ENCODE data around the gene CTXN1. TPM values are rescaled to one million over a fixed set of nuclear protein-coding genes. Genes with fewer than 3 reads are reported as not detected.

Gene CTXN1
- total and polyA plus RNA-seq, 12 donors = 1.3 to 17.9 (median 10.6) TPM; not detected in 1

DNA sequence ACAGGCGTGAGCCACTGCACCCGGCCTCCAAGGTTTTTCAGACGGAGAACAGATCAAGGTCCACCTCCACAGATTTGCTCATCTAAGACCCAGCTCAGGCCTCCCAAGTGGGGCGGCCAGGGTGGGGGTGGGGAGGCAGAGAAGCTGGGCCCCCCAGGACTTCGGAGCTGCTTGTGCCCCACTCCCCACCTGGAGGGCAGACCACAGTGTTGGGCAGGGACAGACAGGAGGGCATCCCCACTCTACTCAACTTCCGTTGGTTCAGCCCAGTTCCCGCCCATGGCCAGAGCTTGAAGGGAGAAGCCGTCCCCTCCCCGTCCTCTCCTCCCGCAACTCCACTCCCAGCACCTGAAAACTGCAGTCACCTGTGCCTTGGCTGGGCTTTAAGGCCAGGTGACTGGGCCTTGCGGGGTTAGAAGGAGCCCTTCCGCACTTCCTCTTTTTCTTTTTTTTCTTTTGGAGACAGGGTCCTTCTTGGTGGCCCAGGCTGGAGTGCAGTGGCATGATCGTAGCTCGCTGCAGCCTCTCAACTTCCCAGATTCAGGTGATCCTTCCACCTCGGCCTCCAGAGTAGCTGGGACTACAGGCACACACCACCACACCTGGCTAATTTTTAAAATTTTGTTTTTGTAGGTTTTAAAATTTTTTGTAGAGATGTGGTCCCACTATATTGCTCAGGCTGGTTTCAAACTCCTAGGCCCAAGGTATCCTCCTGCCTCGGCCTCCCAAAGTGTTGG lies 38.4 kb downstream of the CTXN1 start:
- no peaks in the 10 kb centered on the region for H3K36me3 ChIP-seq (replicated peaks in 1 of 2)
- no peaks in the 10 kb centered on the region for H3K27me3 ChIP-seq
- H3K27ac ChIP-seq = no peak overlapping the region
- no peak overlapping the region for H3K4me3 ChIP-seq
- peaks cover 0 to 4% of the 10 kb centered on the region in 2 donors for H3K4me1 ChIP-seq (replicated peaks in 1 of 2)
- WGBS, 4 donors = 71 to 80% (median 78%) methylated on average over 15 to 16 of the region's 16 CpGs
- TF ChIP-seq, protein P1, sequence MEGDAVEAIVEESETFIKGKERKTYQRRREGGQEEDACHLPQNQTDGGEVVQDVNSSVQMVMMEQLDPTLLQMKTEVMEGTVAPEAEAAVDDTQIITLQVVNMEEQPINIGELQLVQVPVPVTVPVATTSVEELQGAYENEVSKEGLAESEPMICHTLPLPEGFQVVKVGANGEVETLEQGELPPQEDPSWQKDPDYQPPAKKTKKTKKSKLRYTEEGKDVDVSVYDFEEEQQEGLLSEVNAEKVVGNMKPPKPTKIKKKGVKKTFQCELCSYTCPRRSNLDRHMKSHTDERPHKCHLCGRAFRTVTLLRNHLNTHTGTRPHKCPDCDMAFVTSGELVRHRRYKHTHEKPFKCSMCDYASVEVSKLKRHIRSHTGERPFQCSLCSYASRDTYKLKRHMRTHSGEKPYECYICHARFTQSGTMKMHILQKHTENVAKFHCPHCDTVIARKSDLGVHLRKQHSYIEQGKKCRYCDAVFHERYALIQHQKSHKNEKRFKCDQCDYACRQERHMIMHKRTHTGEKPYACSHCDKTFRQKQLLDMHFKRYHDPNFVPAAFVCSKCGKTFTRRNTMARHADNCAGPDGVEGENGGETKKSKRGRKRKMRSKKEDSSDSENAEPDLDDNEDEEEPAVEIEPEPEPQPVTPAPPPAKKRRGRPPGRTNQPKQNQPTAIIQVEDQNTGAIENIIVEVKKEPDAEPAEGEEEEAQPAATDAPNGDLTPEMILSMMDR (IDR thresholded peaks at IDR 0.05) = no peak
- no peak for TF ChIP-seq POLR2A (IDR thresholded peaks at IDR 0.05)
- no peaks in the 10 kb centered on the region for H3K9me3 ChIP-seq (replicated peaks in 1 of 3)
- no peak for DNase-seq
- intact Hi-C loops (cut with DNase I) = no loop called here

DNA sequence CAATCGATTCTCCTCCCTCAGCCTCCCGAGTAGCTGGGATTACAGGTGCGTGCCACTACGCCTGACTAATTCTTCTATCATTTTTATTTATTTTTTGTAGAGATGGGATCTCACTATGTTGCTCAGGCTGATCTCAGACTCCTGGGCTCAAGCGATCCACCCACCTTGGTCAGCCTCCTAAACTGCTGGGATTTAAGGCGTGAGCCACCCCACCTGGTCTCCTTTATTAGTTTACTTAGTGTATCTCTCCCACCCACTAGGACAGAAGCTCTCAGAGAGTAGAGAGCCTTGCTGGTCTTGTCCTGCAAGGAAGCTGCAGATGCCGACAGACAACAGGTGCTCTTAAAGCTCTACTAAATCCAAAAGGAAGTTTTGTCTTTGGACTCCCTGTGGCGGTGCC lies 40.1 kb downstream of the CTXN1 start:
- H3K27me3 ChIP-seq = no peaks in the 10 kb centered on the region
- intact Hi-C loops (cut with DNase I) = no loop called here
- 81 to 93% (median 90%) methylated on average over 8 of the region's 8 CpGs for WGBS, 4 donors
- no peak overlapping the region for H3K27ac ChIP-seq
- H3K4me1 ChIP-seq (replicated peaks in 1 of 2) = peaks cover 0 to 4% of the 10 kb centered on the region in 2 donors
- no peaks in the 10 kb centered on the region for H3K36me3 ChIP-seq (replicated peaks in 1 of 2)
- TF ChIP-seq POLR2A (IDR thresholded peaks at IDR 0.05) = no peak
- TF ChIP-seq, protein P1 (IDR thresholded peaks at IDR 0.05) = no peak
- DNase-seq = no peak
- no peaks in the 10 kb centered on the region for H3K9me3 ChIP-seq (replicated peaks in 1 of 3)
- no peak overlapping the region for H3K4me3 ChIP-seq

DNA sequence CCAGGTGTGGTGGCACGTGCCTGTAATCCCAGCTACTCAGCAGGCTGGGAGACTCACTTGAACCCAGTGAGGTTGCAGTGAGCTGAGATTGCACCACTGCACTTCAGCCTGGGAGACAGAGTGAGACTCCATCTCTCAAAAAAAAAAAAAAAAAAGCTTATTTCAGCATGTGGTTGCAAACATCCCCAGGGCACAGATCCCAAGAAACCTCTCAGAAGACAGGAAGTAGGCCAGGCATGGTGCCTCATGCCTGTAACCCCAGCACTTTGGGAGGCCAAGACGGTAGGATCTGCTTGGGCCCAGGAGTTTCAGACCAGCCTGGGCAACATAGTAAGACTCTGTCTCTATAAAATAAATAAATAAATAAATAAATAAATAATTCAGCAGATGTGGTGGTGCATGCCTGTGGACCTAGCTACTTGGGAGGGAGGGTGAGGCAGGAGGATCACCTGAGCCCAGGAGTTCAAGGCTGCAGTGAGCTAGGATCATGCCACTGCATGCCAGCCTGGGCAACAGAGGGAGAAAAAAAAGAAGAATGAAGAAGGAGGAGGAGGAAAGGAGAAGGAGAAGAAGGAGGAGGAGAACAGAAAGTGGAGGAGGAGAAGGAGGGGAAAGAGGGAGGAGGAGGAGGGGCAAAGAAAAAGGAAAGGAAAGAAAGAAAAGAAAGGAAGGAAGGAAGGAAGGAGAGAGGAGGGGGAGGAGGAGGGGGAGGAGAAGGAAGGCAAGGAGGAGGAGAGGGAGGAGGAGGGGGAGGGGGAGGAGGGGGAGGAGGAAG lies 42.0 kb downstream of the CTXN1 start:
- Histone ChIP-seq H3K27ac (no peak overlapping the region), H3K36me3 (replicated peaks in 1 of 2) (no peaks in the 10 kb centered on the region), H3K4me3 (no peak overlapping the region), H3K4me1 (replicated peaks in 1 of 2) (peaks cover 0 to 4% of the 10 kb centered on the region in 2 donors), H3K27me3 (no peaks in the 10 kb centered on the region), H3K9me3 (replicated peaks in 1 of 3) (no peaks in the 10 kb centered on the region)
- no peak for DNase-seq
- 75 to 95% (median 83%) methylated on average over 2 of the region's 2 CpGs for WGBS, 4 donors
- TF ChIP-seq POLR2A (IDR thresholded peaks at IDR 0.05) = no peak
- TF ChIP-seq, protein P1 (IDR thresholded peaks at IDR 0.05) = no peak
- intact Hi-C loops (cut with DNase I) = no loop called here

DNA sequence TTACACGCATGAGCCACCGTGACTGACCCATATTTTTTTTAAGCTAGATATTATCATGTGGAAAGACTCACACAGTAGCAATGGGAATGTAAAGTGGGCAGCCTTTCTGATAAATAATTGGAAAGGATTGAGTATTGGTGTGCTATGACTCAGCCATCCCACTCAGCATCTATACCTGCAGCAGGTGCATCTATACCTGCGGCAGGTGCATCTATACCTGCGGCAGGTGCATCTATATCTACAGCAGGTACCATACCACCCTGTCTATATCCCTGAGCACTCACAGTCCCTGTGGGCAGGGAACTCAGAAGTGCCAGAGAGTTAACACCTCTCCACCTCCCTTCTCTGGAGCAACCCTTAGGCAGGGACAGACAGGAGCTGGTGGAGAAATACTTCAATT lies 42.8 kb downstream of the CTXN1 start:
- no peak for DNase-seq
- H3K9me3 ChIP-seq (replicated peaks in 1 of 3) = no peaks in the 10 kb centered on the region
- H3K4me3 ChIP-seq = no peak overlapping the region
- H3K36me3 ChIP-seq (replicated peaks in 1 of 2) = no peaks in the 10 kb centered on the region
- peaks cover 0 to 1% of the 10 kb centered on the region in 2 donors for H3K4me1 ChIP-seq (replicated peaks in 1 of 2)
- TF ChIP-seq, protein P1 (IDR thresholded peaks at IDR 0.05) = no peak
- TF ChIP-seq POLR2A (IDR thresholded peaks at IDR 0.05) = no peak
- H3K27ac ChIP-seq = no peak overlapping the region
- 68 to 80% (median 74%) methylated on average over 4 of the region's 4 CpGs for WGBS, 4 donors
- intact Hi-C loops (cut with DNase I) = no loop called here
- H3K27me3 ChIP-seq = no peaks in the 10 kb centered on the region

Measured in adrenal gland (tissue), 12 donors.